ENCODE results near the gene GDAP1L1. TPM values are rescaled to one million over a fixed set of nuclear protein-coding genes. Genes with fewer than 3 reads are reported as not detected.

Gene GDAP1L1
- polyA plus RNA-seq, 3 donors, result not detected

- Histone ChIP-seq H3K4me1 (ENCODE audit: control insufficient read depth in 1 of 2, insufficient read depth in 2 of 2, low read length in 2 of 2) (no peaks in the 10 kb centered on the region), H3K4me3 (replicated peaks in 1 of 3; ENCODE audit: low read depth in 2 of 3, low read length in 3 of 3) (no peak overlapping the region), H3K4me2 (replicated peaks; ENCODE audit: extremely low read depth, low read length, poor library complexity, severe bottlenecking) (no peak overlapping the region), H2AFZ (ENCODE audit: insufficient read depth, low read depth, low read length, poor library complexity, severe bottlenecking) (no peak overlapping the region), H3K9ac (ENCODE audit: insufficient read depth, low read length, poor library complexity, severe bottlenecking) (no peak overlapping the region), H3K9me3 (replicated peaks in 1 of 2; ENCODE audit: control insufficient read depth in 1 of 2, insufficient read depth in 1 of 2, low read length in 2 of 2) (no peaks in the 10 kb centered on the region), H3K79me2 (ENCODE audit: insufficient read depth, low read length) (no peaks in the 10 kb centered on the region), H4K20me1 (ENCODE audit: insufficient read depth, low read length) (no peaks in the 10 kb centered on the region), H3K36me3 (replicated peaks in 1 of 2; ENCODE audit: control insufficient read depth in 1 of 2, insufficient read depth in 2 of 2, low read length in 2 of 2) (no peaks in the 10 kb centered on the region), H3K27ac (ENCODE audit: low read depth in 1 of 2, low read length in 2 of 2) (no peak overlapping the region), H3K27me3 (ENCODE audit: control insufficient read depth in 2 of 2, insufficient read depth in 2 of 2, low read length in 2 of 2) (no peaks in the 10 kb centered on the region)
- TF ChIP-seq CTCF (IDR thresholded peaks at IDR 0.05), result no peak
- intact Hi-C loops (cut with micrococcal nuclease), result no loop called here
- no peaks in the 10 kb centered on the region for H3K4me1 Mint-ChIP-seq
- peaks cover 0 to 2% (median 0%) of the 10 kb centered on the region in 7 donors for H3K9me3 Mint-ChIP-seq
- peaks cover 0 to 3% (median 1%) of the 10 kb centered on the region in 3 donors for H3K27me3 Mint-ChIP-seq (ENCODE audit: low read depth in 3 of 3)
- H3K36me3 Mint-ChIP-seq, result no peaks in the 10 kb centered on the region
- WGBS (ENCODE audit: insufficient coverage), result 92% methylated on average over 4 of the region's 11 CpGs
- no peak overlapping the region for H3K4me3 Mint-ChIP-seq
- no peak overlapping the region for H3K27ac Mint-ChIP-seq
- DNase-seq, result no peak
These were observed 27.4 kb downstream of the GDAP1L1 start for GRCh38 chr20:44274303-44275017.

GRCh38 chr20:44279228-44279627, 32.1 kb downstream of the GDAP1L1 start:
- H3K27ac ChIP-seq (ENCODE audit: low read depth in 1 of 2, low read length in 2 of 2), result no peak overlapping the region
- H4K20me1 ChIP-seq (ENCODE audit: insufficient read depth, low read length), result no peaks in the 10 kb centered on the region
- no peaks in the 10 kb centered on the region for H3K79me2 ChIP-seq (ENCODE audit: insufficient read depth, low read length)
- no peak for DNase-seq
- TF ChIP-seq CTCF (IDR thresholded peaks at IDR 0.05), result no peak
- 94% methylated on average over 9 of the region's 11 CpGs for WGBS (ENCODE audit: insufficient coverage)
- no peak overlapping the region for H3K27ac Mint-ChIP-seq
- H2AFZ ChIP-seq (ENCODE audit: insufficient read depth, low read depth, low read length, poor library complexity, severe bottlenecking), result no peak overlapping the region
- H3K4me3 ChIP-seq (replicated peaks in 1 of 3; ENCODE audit: low read depth in 2 of 3, low read length in 3 of 3), result no peak overlapping the region
- no peaks in the 10 kb centered on the region for H3K27me3 ChIP-seq (ENCODE audit: control insufficient read depth in 2 of 2, insufficient read depth in 2 of 2, low read length in 2 of 2)
- no peak overlapping the region for H3K9ac ChIP-seq (ENCODE audit: insufficient read depth, low read length, poor library complexity, severe bottlenecking)
- intact Hi-C loops (cut with micrococcal nuclease), result no loop called here
- no peaks in the 10 kb centered on the region for H3K36me3 ChIP-seq (replicated peaks in 1 of 2; ENCODE audit: control insufficient read depth in 1 of 2, insufficient read depth in 2 of 2, low read length in 2 of 2)
- peaks cover 0 to 3% (median 1%) of the 10 kb centered on the region in 3 donors for H3K27me3 Mint-ChIP-seq (ENCODE audit: low read depth in 3 of 3)
- no peaks in the 10 kb centered on the region for H3K4me1 Mint-ChIP-seq
- no peaks in the 10 kb centered on the region for H3K4me1 ChIP-seq (ENCODE audit: control insufficient read depth in 1 of 2, insufficient read depth in 2 of 2, low read length in 2 of 2)
- no peaks in the 10 kb centered on the region for H3K36me3 Mint-ChIP-seq
- no peaks in the 10 kb centered on the region for H3K9me3 ChIP-seq (replicated peaks in 1 of 2; ENCODE audit: control insufficient read depth in 1 of 2, insufficient read depth in 1 of 2, low read length in 2 of 2)
- H3K4me2 ChIP-seq (replicated peaks; ENCODE audit: extremely low read depth, low read length, poor library complexity, severe bottlenecking), result no peak overlapping the region
- H3K4me3 Mint-ChIP-seq, result no peak overlapping the region
- H3K9me3 Mint-ChIP-seq, result peaks cover 0 to 2% (median 0%) of the 10 kb centered on the region in 7 donors

Measured in CD14-positive monocyte (primary cell).